Subcutaneous abdominal adipose tissue (tissue), 5 donors: ENCODE data around the gene TNFRSF18.
"Not testable (repeated sequence)": the region's sequence is repeated elsewhere in the genome, so short reads cannot be mapped to it uniquely, and the experiment has no call there.

Experiments
- H3K27ac ChIP-seq: one replicate; pipeline ENCODE4 v1.7.0; 2013; ENCODE audit warnings: low read depth, mild to moderate bottlenecking, inconsistent platforms, low read length, moderate library complexity
- H3K27me3 ChIP-seq, 5 donors: one replicate each; pipeline ENCODE4 v1.7.0; 2013; ENCODE audit warnings: low read length in 5 of 5, inconsistent platforms in 1 of 5; ENCODE audit not compliant: control insufficient read depth in 5 of 5, insufficient read depth in 4 of 5
- H3K36me3 ChIP-seq, 5 donors: one replicate each; pipeline ENCODE4 v1.7.0; 2013; ENCODE audit warnings: low read length in 5 of 5; ENCODE audit not compliant: control insufficient read depth in 5 of 5, insufficient read depth in 5 of 5
- H3K4me1 ChIP-seq, 5 donors: one replicate each; pipeline ENCODE4 v1.7.0; 2013; ENCODE audit warnings: low read length in 5 of 5, mild to moderate bottlenecking in 3 of 5, moderate library complexity in 1 of 5; ENCODE audit not compliant: control insufficient read depth in 5 of 5, insufficient read depth in 5 of 5
- H3K4me3 ChIP-seq, 5 donors: one replicate each; pipeline ENCODE4 v1.7.0; 2013; ENCODE audit warnings: low read length in 5 of 5, low read depth in 1 of 5
- H3K9ac ChIP-seq, 5 donors: one replicate each; pipeline ENCODE4 v1.7.0; 2013; ENCODE audit warnings: low read length in 5 of 5, mild to moderate bottlenecking in 4 of 5, moderate library complexity in 3 of 5
- H3K9me3 ChIP-seq, 5 donors: one replicate each; pipeline ENCODE4 v1.7.0; 2013; ENCODE audit warnings: low read length in 5 of 5; ENCODE audit not compliant: control insufficient read depth in 5 of 5
- donor health status: healthy.
- donor health status: healthy.
- donor health status: healthy.
- donor health status: healthy.
- donor health status: healthy.

Gene TNFRSF18

GRCh38 chr1:1178794-1179331 is 27.5 kb downstream of the TNFRSF18 start:
- Histone ChIP-seq H3K27me3 (peaks cover 24 to 50% (median 32%) of the 10 kb centered on the region in 5 donors), H3K9me3 (peaks cover 0 to 3% (median 0%) of the 10 kb centered on the region in 5 donors), H3K4me3 (no peak overlapping the region), H3K27ac (no peak overlapping the region), H3K4me1 (peaks cover 0 to 29% (median 6%) of the 10 kb centered on the region in 5 donors), H3K36me3 (no peaks in the 10 kb centered on the region), H3K9ac (no peak overlapping the region)

- H3K9me3 ChIP-seq = peaks cover 0 to 3% (median 0%) of the 10 kb centered on the region in 5 donors
- H3K4me3 ChIP-seq = no peak overlapping the region
- peaks cover 27 to 51% (median 40%) of the 10 kb centered on the region in 5 donors for H3K27me3 ChIP-seq
- H3K36me3 ChIP-seq = no peaks in the 10 kb centered on the region
- no peak overlapping the region for H3K27ac ChIP-seq
- H3K4me1 ChIP-seq = peaks cover 0 to 17% (median 0%) of the 10 kb centered on the region in 5 donors
- H3K9ac ChIP-seq = no peak overlapping the region
These were observed 28.8 kb downstream of the TNFRSF18 start for GRCh38 chr1:1177452-1178206.

DNA sequence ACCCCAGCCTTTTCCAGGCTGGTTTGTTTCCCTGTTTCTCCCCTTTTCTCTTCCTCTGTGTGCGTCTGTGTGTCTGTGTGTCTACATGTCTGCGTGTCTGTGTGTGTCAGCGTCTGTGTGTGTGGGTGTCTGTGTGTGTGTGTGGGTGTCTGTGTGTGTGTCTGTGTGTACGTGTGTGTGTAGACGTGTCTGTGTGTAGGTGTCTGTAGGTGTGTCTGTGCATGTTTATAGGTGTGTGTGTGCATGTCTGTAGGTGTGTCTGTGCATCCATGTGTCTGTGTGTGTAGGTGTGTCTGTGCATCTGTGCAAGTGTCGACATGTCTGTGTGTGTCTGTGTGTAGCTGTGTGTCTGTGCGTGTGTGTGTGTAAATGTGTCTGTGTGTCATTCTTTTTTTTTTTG is 29.5 kb downstream of the TNFRSF18 start:
- Histone ChIP-seq H3K9ac (no peak overlapping the region), H3K9me3 (peaks cover 0 to 3% (median 0%) of the 10 kb centered on the region in 5 donors), H3K27ac (no peak overlapping the region), H3K4me1 (peaks cover 0 to 10% (median 0%) of the 10 kb centered on the region in 5 donors), H3K4me3 (no peak overlapping the region), H3K27me3 (peaks cover 25 to 49% (median 39%) of the 10 kb centered on the region in 5 donors), H3K36me3 (no peaks in the 10 kb centered on the region)

DNA sequence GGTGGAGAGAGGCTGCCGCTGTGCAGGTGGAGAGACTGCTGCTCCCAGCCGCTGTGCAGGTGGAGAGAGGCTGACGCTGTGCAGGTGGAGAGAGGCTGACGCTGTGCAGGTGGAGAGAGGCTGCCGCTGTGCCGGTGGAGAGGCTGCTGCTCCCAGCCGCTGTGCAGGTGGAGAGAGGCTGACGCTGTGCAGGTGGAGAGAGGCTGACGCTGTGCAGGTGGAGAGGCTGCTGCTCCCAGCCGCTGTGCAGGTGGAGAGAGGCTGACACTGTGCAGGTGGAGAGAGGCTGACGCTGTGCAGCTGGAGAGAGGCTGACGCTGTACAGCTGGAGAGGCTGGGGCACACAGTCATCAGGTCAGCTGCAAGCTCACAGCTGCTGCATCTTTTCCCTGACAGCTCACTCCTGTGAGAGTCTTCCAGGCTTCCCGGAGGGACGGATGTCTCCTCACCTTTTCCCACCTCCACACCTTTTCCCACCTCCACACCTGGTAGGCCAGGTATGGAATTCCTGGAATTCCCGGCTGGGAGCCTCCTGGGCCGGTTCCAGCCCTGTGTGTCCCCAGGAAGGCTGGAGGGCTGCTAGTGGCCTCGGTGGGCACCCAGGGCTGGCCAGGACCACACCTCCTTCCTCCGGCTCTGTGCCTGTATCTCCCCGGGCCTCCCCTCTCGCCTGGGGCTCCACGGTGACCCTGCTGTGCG is 30.2 kb downstream of the TNFRSF18 start:
- not testable (repeated sequence) for H3K36me3 ChIP-seq, H3K9ac ChIP-seq, H3K4me3 ChIP-seq, H3K27ac ChIP-seq, H3K4me1 ChIP-seq, H3K9me3 ChIP-seq
- peaks cover 25 to 52% (median 38%) of the 10 kb centered on the region in 5 donors for H3K27me3 ChIP-seq

DNA sequence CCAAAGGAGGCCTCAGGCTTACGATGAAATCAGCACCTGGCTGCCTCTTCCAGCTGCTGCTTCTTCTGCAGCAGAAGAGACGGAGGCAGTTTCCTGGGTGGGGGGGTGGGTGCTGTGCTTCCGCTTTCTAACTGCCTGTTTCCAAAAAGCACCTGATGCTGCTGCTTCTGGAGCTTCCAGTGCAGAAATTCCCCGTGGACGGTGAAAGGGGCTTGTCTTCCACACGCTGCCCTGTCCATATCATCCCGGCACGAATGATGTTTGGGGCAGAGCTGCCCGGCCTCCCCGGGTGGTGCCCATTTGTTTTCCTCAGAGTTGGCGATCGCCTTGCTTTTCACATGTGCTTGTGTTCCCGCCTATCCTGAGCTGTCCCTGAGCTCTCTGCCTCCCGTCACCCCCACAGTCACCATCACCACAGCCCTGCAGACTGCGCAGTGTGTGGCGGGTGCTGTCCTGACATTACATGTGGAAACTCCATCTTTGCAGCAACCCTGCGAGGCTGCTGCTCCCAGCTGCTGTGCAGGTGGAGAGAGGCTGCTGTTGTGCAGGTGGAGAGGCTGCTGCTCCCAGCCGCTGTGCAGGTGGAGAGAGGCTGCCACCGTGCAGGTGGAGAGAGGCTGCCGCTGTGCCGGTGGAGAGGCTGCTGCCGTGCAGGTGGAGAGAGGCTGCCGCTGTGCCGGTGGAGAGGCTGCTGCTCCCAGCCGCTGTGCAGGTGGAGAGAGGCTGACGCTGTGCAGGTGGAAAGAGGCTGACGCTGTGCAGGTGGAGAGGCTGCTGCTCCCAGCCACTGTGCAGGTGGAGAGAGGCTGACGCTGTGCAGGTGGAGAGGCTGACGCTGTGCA is 30.9 kb downstream of the TNFRSF18 start:
- Histone ChIP-seq H3K27me3 (peaks cover 29 to 51% (median 41%) of the 10 kb centered on the region in 5 donors), H3K4me1 (no peaks in the 10 kb centered on the region)

DNA sequence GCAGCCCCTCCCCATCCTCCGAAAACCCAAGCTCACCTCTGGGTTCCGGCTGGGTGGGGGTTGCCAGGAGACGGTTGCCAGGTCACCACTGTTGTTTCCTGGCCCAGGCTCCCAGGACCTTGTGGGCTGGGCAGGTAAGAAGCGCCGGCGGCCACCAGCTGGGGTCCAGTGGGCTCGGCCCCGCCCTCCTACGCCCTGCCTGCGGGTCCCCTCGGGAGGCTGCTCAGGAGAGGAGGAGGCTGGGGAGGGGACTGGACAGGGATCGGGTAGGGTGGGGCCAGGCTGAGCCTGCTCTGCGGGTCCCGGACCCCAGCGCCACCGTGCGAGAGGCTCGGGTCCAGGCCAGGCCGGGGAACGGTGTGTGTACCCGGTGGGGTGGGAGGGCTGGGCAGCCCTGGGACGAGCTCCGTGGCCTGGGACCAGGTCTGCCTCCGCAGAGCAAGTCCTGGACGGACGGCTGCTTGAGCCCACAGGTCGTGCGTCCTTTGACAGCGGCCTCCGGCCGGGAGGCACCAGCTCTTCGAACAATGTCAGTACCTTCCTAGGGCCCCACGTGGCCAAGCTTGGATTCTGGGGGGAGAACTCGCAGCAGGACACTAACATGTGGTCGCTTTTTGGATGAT is 32.5 kb downstream of the TNFRSF18 start, which contains the start of gene TTLL10:
TTLL10 (plus strand) TSS at position 88 of the 623 bp plus-strand sequence. CDS start 5,336 bp downstream, outside the sequence.
- Histone ChIP-seq H3K4me3 (no peak within 1 kb of the TSS), H3K9me3 (peaks cover 0 to 3% (median 0%) of the 10 kb centered on the region in 5 donors), H3K4me1 (no peaks in the 10 kb centered on the region), H3K36me3 (no peaks in the 10 kb centered on the region), H3K9ac (no peak within 1 kb of the TSS), H3K27me3 (peaks cover 34 to 58% (median 51%) of the 10 kb centered on the region in 5 donors), H3K27ac (no peak within 1 kb of the TSS)

More for the DNA sequence above, 30.9 kb downstream of the TNFRSF18 start:
- no peak overlapping the region for H3K9ac ChIP-seq
- H3K4me3 ChIP-seq = no peak overlapping the region
- peaks cover 0 to 3% (median 0%) of the 10 kb centered on the region in 5 donors for H3K9me3 ChIP-seq
- H3K27ac ChIP-seq = no peak overlapping the region
- no peaks in the 10 kb centered on the region for H3K36me3 ChIP-seq

GRCh38 chr1:1173061-1173792 is 33.2 kb downstream of the TNFRSF18 start:
- no peak overlapping the region for H3K27ac ChIP-seq
- no peaks in the 10 kb centered on the region for H3K36me3 ChIP-seq
- no peak overlapping the region for H3K9ac ChIP-seq
- peaks cover 37 to 63% (median 56%) of the 10 kb centered on the region in 5 donors for H3K27me3 ChIP-seq
- H3K9me3 ChIP-seq = peaks cover 0 to 3% (median 0%) of the 10 kb centered on the region in 5 donors
- H3K4me1 ChIP-seq = no peaks in the 10 kb centered on the region
- H3K4me3 ChIP-seq = no peak overlapping the region

DNA sequence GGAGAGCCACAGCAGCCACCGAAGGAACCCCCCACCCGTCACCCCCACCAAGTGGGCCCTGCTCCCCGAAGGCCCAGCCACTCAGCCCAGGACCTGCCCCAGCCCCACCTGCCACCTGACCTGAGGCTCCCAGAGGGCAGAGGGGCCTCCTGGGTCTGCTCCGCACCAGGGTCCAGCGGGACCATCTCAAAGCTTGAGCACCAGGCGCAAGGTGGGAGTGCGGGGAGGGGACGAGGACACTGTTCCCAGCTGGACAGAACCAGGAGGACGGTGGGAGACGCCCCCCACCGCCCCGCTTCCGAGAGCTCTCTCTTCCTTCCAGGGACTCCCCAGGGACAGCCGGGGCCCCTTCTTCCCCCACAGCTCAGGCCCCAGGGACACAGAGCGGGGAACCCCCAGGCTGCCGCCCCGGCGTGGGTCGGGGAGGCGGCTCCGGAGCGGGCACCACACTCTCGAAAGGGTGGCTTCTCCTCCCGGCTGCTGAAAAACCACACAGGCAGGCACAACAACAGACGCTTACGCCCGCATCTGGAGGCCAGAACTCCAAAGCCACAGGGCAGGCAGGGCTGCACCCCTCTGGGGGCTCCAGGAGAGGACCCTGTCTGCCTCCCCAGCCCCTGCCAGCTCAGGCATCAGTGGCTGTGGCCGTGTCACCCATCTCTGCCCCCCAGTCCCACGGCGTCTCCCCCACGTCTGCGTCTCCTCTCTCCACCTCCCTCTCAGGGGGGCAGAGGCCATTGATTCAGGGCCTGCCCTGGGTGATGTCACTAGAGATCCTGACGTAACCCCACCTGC is 34.6 kb downstream of the TNFRSF18 start:
- H3K9me3 ChIP-seq = peaks cover 0 to 3% (median 0%) of the 10 kb centered on the region in 5 donors
- no peak overlapping the region for H3K27ac ChIP-seq
- peak overlapping the region in 1 of 5 donors; percentile 20 for H3K9ac ChIP-seq
- H3K27me3 ChIP-seq = peaks cover 35 to 60% (median 49%) of the 10 kb centered on the region in 5 donors
- no peak overlapping the region for H3K4me3 ChIP-seq
- no peaks in the 10 kb centered on the region for H3K36me3 ChIP-seq
- H3K4me1 ChIP-seq = peaks cover 0 to 9% (median 0%) of the 10 kb centered on the region in 5 donors
